HT-29 (cell line): ENCODE results near the gene RHOD. TPM values are rescaled to one million over a fixed set of nuclear protein-coding genes. Genes with fewer than 3 reads are reported as not detected.

Source experiments
- DNase-seq: peaks from one replicate; pipeline ENCODE4 v3.0.0-alpha.2; 2015; ENCODE audit warnings: low spot score
- total RNA-seq: library from RNA; depleted of rRNA; stranded (reverse); fragments of >200 nt; shearing (Covaris generic); gene quantifications from 2 replicates; pipeline ENCODE4 v1.2.3, GENCODE V29; 2014; rRNA removed

Gene RHOD, protein sequence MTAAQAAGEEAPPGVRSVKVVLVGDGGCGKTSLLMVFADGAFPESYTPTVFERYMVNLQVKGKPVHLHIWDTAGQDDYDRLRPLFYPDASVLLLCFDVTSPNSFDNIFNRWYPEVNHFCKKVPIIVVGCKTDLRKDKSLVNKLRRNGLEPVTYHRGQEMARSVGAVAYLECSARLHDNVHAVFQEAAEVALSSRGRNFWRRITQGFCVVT
- 54.3 and 62.8 TPM in 2 replicates for total RNA-seq

DNA sequence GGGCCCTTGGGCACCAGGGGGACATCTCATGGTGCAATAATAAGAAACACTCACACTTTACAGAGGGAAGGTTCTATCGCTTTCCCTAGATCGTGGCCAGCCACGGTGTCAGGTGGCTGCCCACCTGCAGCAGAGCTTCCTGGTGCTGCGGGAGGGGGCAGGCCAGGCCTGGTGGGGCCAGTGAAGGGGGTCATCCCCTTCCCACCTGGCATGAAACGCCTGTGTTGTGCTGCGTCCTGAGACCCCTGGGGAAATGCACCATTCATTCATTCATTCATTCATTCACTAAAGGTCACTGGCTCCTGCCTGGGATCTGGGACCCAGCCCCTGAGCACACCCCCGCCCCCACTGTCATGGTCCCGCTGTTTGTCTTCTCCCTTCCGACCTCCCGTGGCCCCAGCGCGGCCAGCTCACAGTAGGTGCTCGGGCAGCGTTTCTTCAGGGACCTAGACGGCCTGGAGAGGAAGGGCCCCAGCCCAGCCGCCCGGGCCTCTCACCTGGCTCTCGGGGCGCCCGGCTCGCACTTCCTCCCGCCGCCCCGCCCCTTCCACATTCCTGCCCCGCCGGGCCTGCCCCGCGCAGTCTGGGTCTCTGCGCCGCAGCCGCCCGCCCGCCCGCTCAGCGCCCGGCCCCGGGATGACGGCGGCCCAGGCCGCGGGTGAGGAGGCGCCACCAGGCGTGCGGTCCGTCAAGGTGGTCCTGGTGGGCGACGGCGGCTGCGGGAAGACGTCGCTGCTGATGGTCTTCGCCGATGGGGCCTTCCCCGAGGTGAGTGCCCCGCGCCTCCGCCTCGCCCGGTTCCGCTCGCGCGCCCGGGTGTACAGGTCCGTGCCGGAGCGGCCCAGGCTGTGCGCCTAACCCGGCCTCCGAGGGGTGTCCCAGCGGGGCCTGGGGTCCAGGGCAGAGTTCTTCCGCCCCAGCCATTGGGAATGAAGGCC lies at the start of gene RHOD:
RHOD (plus strand) TSS at position 581 of the 938 bp plus-strand sequence; CDS start at position 637, 56 bp downstream.
- DNase-seq, result peak; percentile 75

DNA sequence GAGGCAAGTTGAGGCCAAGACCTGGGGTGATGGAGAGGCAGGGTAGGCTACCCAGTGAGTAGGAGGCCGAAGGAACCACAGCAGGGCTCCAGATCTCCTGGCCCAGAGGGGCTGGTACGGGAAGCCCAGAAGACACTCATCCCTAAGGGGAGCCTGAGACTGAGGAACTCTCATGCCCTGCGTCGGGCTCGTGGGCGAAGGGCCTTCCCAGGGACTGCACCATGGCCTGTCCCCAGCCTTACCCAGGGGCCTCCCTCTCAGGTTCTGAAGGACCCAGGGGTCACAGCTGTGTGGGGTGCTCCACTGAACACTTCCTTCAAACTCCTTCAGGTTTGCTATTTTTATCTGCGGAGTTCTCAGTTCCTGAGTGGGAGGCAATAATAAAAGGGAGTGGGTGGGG lies 49.5 kb upstream of the RHOD start:
- no peak for DNase-seq

DNA sequence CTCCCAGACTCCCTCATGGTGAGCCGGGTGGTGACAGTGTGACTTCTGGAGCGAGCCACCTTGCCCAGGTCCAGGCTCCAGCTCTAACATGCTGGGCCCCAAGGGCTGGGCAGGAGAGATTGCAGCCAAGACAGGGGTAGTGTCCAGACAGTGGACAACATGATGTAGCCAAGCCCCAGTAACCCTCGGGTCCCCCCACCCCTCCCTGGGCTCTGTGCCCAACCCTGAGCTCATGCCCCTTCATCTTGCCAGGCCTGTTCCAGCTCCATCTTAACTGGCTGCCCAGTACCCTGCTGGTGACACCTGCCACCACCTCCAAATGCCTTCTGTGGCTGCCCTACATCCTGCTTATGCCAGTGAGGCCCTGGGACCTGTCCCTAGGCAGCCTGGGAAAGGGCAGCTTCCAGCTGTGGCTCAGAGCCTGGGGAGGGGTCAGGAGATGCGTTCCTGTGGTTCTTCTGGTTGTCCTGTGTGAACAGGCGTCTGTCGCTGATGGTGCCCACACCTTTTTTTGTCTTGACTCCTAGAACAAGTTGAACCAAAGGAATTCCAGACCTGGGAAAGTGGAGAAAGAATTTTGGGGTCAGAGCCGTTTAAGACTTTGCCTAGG lies 46.2 kb upstream of the RHOD start:
- no peak for DNase-seq

DNA sequence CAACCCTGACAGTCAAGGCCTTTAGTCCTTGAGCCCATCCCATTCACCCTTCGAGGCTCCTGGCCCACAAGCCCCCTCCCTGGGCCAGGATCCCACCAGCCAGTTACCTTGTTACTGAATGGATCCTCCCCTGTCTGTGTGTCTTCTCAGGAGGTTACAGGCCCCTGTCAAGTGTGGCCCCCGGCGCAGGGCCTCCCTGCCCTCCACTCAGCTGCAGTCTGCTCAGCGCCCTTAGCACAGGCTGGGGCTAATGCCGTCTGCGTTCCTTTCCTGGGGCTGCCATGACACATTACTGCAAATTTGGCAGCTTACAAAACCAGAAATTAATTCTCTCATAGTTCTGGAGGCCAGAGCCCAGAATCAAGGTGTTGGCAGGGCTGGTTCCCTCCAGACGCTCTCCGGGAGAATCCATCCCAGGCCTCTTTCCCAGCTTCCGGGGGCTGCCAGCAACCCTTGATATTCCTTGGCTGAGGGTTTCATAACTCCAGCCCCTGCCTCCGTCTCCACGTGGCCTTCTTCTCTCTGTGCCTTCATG lies 43.1 kb upstream of the RHOD start:
- DNase-seq, result no peak

DNA sequence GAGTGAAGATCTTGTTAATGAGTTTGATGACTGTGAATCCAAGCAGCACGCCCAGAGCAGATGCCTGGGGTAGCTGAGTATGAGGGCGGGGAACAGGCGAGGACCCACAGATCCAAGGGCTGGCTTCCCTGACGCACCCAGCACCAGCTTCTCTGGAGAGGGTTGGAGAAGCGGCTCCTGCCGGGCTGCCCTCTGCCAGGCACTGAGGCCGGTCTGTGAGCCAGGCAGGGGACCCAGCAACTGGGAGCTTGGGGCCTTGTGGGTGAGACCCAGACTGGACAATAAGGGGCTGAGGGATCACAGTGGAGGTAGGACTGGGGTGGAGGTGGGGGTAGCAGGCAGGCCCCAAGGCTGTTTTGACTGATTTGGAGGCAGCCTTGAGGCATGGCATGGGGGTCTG lies 42.3 kb upstream of the RHOD start:
- DNase-seq, result no peak

DNA sequence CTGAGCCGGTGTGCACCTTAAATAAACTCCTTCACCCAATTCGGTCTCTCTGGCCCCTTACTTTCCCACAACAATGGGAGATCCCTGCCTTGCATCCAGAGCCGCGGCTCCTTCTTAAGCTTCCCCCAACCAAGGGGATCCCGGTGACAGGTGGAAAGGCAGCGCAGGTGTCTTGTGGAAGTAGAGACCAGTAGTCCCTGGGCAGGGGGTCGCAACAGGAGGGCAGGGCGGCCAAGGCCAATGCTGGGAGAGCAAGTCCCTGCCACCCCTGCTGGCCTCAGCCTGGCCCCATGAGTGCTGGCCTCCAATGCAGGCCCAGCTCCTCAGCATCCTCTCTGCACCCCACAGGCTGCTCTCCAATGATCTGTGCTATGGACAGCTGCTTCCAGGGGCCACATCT lies 41.6 kb upstream of the RHOD start:
- no peak for DNase-seq

DNA sequence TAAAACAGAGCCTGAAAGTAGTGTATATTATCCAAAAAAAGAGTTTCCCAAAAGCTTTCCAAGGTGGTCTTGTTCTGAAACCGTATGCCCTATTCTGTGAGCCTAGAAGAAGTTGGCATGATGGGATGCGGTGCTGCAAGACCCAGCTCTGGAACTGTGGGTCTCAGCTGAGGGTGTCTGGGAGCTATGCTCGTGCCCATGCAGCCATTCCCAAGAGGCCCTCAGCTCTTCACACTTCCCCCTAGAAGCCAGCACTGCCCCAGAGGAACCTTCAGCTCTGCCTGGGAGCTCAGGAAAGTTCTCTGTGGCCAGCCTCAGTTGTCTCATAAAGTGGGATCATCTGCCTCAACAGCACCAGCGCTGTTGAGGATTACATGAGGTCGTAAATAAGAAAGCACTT lies 40.1 kb upstream of the RHOD start:
- no peak for DNase-seq

DNA sequence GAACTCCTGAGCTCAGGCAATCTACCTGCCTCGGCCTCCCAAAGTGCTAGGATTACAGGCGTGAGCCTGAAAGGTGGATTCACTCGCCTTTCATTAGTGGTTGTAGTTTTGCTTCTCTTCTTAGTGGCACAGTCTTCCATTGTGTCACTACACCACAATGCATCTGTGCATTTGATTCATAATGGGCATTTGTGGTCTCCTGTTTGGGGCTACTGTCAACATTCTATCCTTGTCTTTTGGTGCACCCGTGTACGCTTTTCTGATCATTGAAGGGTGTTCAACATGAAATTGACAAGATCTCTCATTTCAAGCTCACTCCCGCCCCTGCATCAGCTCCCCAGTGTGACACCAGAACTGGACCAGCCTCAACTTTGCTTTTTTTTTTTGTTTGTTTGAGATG lies 35.7 kb upstream of the RHOD start:
- DNase-seq, result no peak

DNA sequence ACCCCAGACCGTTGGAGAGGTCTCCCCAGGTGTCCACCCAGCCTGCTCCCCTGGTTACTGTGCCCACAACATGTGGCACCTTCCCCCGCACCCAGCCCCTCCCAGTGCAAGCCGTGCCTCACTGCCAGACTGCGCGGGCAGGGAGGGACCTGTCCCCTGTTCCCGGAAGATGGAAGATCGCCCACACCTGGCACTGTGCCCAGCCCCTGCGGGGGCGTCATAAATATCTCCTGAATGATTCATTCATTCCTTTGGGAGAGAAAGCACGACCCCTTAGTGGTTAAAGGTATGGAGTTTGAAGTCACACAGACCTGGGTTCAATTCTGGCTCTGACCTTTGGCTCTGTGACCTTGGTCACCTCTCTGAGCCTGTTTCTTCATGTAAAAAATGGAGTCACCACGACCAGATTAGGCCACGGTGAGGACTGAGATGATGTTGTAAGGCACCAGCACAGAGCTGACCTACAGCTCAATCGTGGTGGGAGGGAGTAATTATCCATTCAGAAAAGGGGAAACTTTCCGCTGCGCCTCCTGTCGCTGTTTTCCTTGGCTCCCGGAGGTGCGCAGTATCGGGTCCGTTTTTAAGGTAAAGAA lies 34.2 kb upstream of the RHOD start:
- peak; percentile 75 for DNase-seq

DNA sequence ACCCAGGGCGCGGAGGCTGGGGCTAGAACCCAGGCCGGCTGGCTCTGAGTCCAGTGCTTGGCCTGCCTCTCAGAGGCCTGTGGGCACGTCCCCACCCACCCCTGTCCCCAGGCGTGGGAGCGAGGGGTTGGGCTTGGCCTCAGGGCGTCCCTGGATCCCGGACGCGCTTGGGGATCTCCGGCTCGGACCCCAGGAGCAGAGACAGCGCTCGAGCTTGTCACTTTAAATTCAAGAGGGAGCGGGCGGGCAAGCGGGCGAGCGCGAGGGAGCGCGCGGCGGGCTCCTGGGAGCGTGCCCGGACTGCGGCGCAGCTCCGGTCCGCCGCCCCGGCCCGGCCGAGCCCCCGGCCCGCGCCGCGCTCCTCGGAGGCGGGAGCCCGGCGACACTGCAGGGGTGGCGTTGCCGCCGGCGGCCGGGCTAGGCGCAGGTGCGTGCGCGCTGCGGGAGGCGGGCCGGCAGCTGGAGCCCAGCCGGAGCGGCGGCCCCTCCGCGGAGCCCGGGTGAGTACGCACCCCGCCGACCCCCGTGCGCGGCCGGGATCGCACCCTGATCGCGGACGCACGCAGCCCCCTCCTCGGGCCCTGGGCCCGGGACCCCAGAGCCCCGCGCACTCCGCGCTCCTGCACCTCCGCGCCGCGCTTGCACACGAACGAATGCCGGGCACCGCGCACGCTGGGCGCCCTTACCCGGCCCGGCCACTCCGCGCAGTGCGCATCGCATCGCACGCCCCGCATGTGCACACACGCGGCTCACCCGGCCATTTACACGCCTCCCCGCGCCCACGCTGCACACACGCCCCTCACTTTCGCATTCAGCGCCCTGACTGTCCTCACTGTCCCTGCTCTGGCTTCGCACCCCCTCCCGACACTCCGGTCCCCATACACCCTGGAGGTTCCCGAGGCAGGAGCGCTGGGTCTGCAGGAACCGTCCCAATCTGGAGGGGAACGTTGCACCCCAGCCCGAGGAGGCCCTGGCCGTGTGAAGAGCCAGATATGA lies 33.4 kb upstream of the RHOD start, which contains the start of gene SYT12:
SYT12 (plus strand) TSS at position 174 of the 996 bp plus-strand sequence. CDS start 7,011 bp downstream, outside the sequence.
- DNase-seq, result no peak

DNA sequence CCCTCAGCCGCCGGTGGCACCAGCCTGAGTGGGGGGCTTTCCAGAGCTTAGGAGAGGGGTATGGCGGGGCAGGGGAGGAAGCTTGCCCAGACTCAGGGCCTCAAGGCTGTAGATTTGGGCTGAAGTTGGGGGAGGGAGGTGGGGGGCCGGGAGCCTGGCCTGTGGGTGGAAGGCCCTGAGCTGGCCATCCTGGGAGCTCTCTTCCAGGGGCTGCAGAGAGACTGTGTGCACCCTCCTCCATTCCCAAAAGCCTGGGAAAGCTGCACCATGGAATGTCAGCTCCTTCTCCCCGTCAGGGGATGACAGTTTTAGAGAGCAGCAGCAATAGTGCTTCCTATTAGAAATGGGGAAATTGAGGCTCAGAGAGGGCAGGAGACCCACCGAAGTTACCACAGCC lies 32.7 kb upstream of the RHOD start:
- DNase-seq, result no peak

DNA sequence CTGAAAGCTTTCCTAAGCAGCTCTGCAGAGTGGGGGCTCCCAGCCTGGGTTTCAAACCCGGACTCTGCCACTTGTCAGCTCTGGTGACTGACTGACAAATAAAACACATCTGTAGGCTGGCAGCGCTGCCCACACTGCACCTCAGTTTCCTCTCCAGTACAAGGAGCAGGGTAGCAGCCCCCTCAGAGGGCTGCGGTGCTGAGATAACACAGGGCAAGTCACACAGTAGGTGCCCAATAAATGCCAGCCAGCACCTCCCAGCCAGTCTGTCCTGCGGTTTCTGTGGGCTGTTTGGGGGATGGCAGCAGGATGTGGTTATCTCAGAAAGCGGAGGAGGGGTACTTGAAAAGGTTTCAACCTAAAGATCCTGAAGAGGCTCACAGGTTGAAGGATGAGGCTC lies 32.2 kb upstream of the RHOD start:
- no peak for DNase-seq

DNA sequence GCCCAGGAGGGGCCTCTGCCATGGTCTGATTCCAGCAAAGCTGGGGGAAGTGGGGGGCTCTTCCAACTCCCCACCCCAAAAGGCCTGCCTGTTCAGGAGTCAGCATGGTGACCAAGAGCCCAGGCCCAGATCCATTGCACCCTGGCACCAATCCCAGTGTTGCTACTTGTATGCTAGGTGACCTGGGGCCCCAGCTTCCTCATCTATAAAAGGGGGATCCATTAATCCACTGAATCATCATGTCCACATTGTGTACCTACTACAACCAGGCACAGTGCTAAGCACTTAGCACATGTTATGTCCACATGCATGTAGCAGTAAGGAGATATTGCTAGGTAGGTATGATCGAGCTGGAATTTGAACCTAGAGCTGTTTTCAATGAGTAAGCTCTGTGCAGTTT lies 31.7 kb upstream of the RHOD start:
- no peak for DNase-seq

DNA sequence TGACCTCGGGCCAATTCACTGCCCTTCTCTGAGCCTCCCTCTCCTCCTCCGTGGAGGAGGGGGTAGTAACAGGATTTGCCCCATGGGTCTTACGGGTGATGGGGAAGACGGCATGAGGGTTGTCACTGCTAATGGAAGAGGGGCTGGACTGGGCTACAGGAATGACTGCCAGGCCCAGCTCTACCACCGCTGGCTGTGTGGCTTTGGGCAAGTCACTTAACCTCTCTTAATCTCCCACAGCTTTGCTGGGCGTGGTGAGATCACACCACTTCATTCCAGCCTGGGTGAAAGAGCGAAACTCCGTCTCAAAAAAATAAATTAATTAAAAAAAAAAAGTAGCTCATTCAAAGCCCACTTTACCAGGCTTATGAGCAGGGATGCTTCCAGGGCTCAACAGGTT lies 30.9 kb upstream of the RHOD start:
- DNase-seq, result no peak

DNA sequence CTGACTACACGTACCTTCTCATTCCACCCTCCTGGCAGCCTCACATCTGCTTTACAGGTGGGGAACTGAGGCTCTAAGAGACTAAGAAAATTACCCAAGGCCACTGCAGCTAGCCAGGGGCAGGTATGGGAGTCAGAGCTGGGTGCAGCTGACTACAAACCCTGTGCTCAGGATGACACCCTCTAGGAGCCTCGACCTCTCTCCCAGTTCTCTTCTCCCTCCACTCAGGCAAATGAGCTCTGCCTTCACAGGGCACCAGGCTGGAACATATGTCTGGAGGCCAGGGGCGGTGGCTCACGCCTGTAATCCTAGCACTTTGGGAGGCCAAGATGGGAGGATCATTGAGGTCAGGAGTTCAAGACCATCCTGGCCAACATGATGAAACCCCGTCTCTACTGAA lies 29.7 kb upstream of the RHOD start:
- DNase-seq, result no peak

DNA sequence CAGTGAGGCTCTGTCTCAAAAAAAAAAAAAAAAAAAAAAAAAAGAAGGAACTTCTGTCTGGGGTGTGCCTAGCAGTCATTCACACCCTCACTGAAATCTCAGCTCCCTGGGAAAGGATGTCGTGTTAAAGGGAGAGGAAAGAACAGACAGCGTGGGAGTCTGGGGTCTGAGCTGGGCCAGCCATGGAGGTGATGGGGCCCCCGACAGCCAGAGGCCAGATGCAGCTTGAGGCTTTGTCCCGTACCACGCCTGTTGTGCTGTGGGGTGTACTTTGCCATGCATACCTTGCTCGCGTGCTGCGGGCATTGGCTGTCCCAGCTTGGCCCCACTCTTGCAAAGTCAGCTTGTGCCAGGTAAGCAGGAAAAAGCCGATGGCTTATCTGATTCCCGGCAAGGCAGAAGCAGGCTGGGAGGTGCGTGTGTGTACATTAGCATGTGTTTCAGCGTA lies 29.1 kb upstream of the RHOD start:
- no peak for DNase-seq

DNA sequence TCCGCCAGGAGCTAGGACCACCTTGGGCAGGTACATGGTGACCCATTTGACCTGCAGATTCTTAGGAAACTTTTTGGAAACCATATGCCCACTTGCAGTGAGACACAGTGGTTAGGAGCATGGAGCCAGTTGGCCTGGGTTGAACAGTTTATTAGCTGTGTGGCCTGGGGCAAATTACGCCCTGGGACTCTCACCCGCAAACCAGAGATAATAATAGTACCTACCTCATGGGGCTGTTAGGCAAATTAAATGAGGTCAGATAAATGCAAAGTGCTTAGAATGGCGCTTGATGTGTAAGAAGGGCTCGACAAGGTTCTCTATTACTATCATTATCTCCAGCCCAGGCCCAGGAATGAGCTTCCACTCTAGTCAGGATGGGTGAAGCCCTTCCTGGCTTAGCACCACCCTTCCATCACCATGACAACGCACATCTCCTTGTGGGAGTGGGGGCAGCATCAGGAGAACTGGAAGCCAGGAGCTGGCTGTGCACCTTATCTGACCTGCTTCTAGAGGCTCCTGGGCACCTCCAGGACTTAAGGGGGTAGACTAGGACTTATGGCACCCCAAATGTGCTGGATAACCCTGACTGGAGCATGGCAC lies 28.6 kb upstream of the RHOD start:
- DNase-seq, result no peak

DNA sequence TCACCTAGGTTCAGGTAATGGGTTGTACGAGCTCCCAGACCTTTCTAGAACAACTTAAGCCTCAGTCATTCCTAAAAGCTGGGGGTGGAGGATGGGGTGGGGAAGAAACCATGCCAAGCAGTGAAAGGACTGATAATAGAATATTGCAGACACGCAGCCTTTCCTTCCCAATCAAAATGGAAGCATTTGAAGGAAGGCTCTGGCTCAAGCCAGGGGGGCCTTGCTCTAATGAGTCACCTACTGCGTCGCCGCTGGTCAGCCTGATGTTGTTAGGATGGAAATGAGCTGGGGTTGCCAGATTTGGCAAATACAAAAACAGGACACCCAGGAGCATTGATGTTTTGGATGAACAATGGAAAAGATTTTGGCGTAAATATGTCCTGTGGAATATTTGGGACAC lies 27.5 kb upstream of the RHOD start:
- no peak for DNase-seq

DNA sequence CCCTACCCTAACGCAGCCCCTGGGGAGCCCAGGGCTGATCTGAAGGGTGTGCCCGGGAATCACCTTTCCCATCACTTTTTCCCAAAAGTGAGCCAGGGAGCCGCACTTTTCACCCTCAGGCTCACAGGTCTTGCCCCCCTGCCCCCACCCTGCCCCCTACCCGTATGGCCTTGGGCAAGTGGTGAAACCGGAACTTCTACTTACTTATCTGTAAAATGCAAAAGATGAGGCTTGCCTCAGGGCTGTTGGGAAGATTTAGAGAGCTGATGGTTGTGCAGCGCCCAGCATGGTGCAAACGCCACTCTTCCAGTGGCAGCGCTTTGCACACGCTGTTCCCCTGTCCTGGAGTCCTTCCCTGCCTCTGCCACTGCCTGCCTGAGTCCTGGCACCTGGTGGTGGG lies 25.7 kb upstream of the RHOD start:
- no peak for DNase-seq
